HEK293 (cell line): ENCODE data around the gene TXNDC2.

ENCODE experiments used
- CTCF ChIA-PET: fragments of 350-600 bp; formaldehyde crosslinking; extraction: SDS; loops from one replicate; lab custom pipeline; 2021; ENCODE audit warnings: antibody characterized with exemption; lab: Yijun Ruan, JAX
- POLR2A ChIA-PET: fragments of 300-600 bp; formaldehyde crosslinking; extraction: SDS; loops from one replicate; lab custom pipeline; 2020; ENCODE audit warnings: antibody characterized with exemption, inconsistent platforms; lab: Yijun Ruan, JAX
- H3K27ac ChIP-seq: fragments of 200-500 bp; sonication (Bioruptor generic); 2 replicates; pipeline ENCODE4 v1.5.1; 2014; ENCODE audit warnings: low read depth, low read length, control low read depth, inconsistent platforms; ENCODE audit errors: extremely low read depth
- H3K36me3 ChIP-seq, 2 experiments: fragments of 200-500 bp in 1 of 2; sonication (Bioruptor generic) in 1 of 2; 1 replicate in 1 of 2; 2 replicates in 1 of 2; pipeline ENCODE4 v1.5.1; 2014 to 2017; ENCODE audit warnings: inconsistent platforms in 2 of 2, low read length in 2 of 2; ENCODE audit not compliant: control insufficient read depth in 2 of 2, insufficient read depth in 1 of 2
- H3K4me1 ChIP-seq: fragments of 200-500 bp; sonication (Bioruptor generic); 2 replicates; pipeline ENCODE4 v1.5.1; 2014; ENCODE audit warnings: mild to moderate bottlenecking, low read length, inconsistent platforms; ENCODE audit not compliant: control insufficient read depth, insufficient read depth
- H3K4me3 ChIP-seq: 2 replicates; pipeline ENCODE4 v1.5.1; 2011; ENCODE audit warnings: low read depth, mild to moderate bottlenecking, control low read depth, low read length, moderate library complexity
- H3K9me3 ChIP-seq: fragments of 200-500 bp; sonication (Bioruptor generic); 2 replicates; pipeline ENCODE4 v1.5.1; 2014; ENCODE audit warnings: low read depth, low read length, inconsistent platforms; ENCODE audit not compliant: control insufficient read depth, insufficient read depth
- EGR2 ChIP-seq: fragments of 450-650 bp; formaldehyde crosslinking; IDR thresholded peaks from 2 replicates; pipeline ENCODE4 v1.5.1; 2016; ENCODE audit warnings: low read depth, missing biosample characterization, missing genetic modification characterization
- GLIS2 ChIP-seq: fragments of 450-650 bp; formaldehyde crosslinking; IDR thresholded peaks from 2 replicates; pipeline ENCODE4 v1.5.1; 2016; ENCODE audit warnings: missing biosample characterization, missing genetic modification characterization
- KLF7 ChIP-seq: fragments of 450-650 bp; formaldehyde crosslinking; IDR thresholded peaks from 2 replicates; pipeline ENCODE4 v1.5.1; 2016; ENCODE audit warnings: missing biosample characterization, missing genetic modification characterization, borderline replicate concordance
- KLF8 ChIP-seq: fragments of 450-650 bp; formaldehyde crosslinking; IDR thresholded peaks from 2 replicates; pipeline ENCODE4 v1.5.1; 2016; ENCODE audit warnings: missing biosample characterization, missing genetic modification characterization
- KLF9 ChIP-seq: fragments of 450-650 bp; formaldehyde crosslinking; IDR thresholded peaks from 2 replicates; pipeline ENCODE4 v1.5.1; 2016; ENCODE audit warnings: missing biosample characterization, missing genetic modification characterization, low read depth
- MYNN ChIP-seq: fragments of 450-650 bp; formaldehyde crosslinking; IDR thresholded peaks from 2 replicates; pipeline ENCODE4 v1.5.1; 2016; ENCODE audit warnings: missing biosample characterization, missing genetic modification characterization, borderline replicate concordance
- PATZ1 ChIP-seq: fragments of 450-650 bp; formaldehyde crosslinking; IDR thresholded peaks from 2 replicates; pipeline ENCODE4 v1.5.1; 2016; ENCODE audit warnings: missing biosample characterization, missing genetic modification characterization
- SP3 ChIP-seq: fragments of 450-650 bp; formaldehyde crosslinking; IDR thresholded peaks from 2 replicates; pipeline ENCODE4 v1.5.1; 2016; ENCODE audit warnings: missing biosample characterization, missing genetic modification characterization
- SP7 ChIP-seq: fragments of 450-650 bp; formaldehyde crosslinking; IDR thresholded peaks from 2 replicates; pipeline ENCODE4 v1.5.1; 2016; ENCODE audit warnings: missing biosample characterization, missing genetic modification characterization
- ZBTB20 ChIP-seq: fragments of 450-650 bp; formaldehyde crosslinking; IDR thresholded peaks from 2 replicates; pipeline ENCODE4 v1.5.1; 2016; ENCODE audit warnings: missing biosample characterization, missing genetic modification characterization
- ZBTB48 ChIP-seq: fragments of 450-650 bp; formaldehyde crosslinking; IDR thresholded peaks from 2 replicates; pipeline ENCODE4 v1.5.1; 2016; ENCODE audit warnings: missing biosample characterization, missing genetic modification characterization
- ZBTB8A ChIP-seq: fragments of 450-650 bp; formaldehyde crosslinking; IDR thresholded peaks from 2 replicates; pipeline ENCODE4 v1.5.1; 2016; ENCODE audit warnings: missing biosample characterization, missing genetic modification characterization
- ZEB2 ChIP-seq: fragments of 450-650 bp; formaldehyde crosslinking; IDR thresholded peaks from 2 replicates; pipeline ENCODE4 v1.5.1; 2016; ENCODE audit warnings: missing biosample characterization, missing genetic modification characterization
- ZFHX2 ChIP-seq: fragments of 450-650 bp; formaldehyde crosslinking; conservative IDR thresholded peaks from 2 replicates; pipeline ENCODE4 v1.5.1; 2016; ENCODE audit warnings: missing biosample characterization, missing genetic modification characterization
- ZFP37 ChIP-seq: fragments of 450-650 bp; formaldehyde crosslinking; IDR thresholded peaks from 2 replicates; pipeline ENCODE4 v1.5.1; 2016; ENCODE audit warnings: missing biosample characterization, missing genetic modification characterization
- ZNF248 ChIP-seq: fragments of 450-650 bp; formaldehyde crosslinking; IDR thresholded peaks from 2 replicates; pipeline ENCODE4 v1.5.1; 2017; ENCODE audit warnings: missing biosample characterization, missing genetic modification characterization
- ZNF423 ChIP-seq: fragments of 450-650 bp; formaldehyde crosslinking; IDR thresholded peaks from 2 replicates; pipeline ENCODE4 v1.5.1; 2016; ENCODE audit warnings: missing biosample characterization, missing genetic modification characterization
- ZNF48 ChIP-seq: fragments of 450-650 bp; formaldehyde crosslinking; IDR thresholded peaks from 2 replicates; pipeline ENCODE4 v1.5.1; 2016; ENCODE audit warnings: missing biosample characterization, missing genetic modification characterization
- ZNF555 ChIP-seq: fragments of 450-650 bp; formaldehyde crosslinking; conservative IDR thresholded peaks from 2 replicates; pipeline ENCODE4 v1.5.1; 2017; ENCODE audit warnings: missing biosample characterization, mild to moderate bottlenecking, missing genetic modification characterization, inconsistent platforms
- ZNF558 ChIP-seq: fragments of 450-650 bp; formaldehyde crosslinking; IDR thresholded peaks from 2 replicates; pipeline ENCODE4 v1.5.1; 2016; ENCODE audit warnings: missing biosample characterization, missing genetic modification characterization
- ZNF561 ChIP-seq: fragments of 450-650 bp; IDR thresholded peaks from 2 replicates; pipeline ENCODE4 v1.5.1; 2018; ENCODE audit warnings: missing biosample characterization, missing genetic modification characterization, borderline replicate concordance
- ZNF629 ChIP-seq: fragments of 450-650 bp; formaldehyde crosslinking; IDR thresholded peaks from 2 replicates; pipeline ENCODE4 v1.5.1; 2017; ENCODE audit warnings: missing biosample characterization, missing genetic modification characterization
- ZNF660 ChIP-seq: fragments of 450-650 bp; IDR thresholded peaks from 2 replicates; pipeline ENCODE4 v1.5.1; 2018; ENCODE audit warnings: missing biosample characterization, mild to moderate bottlenecking, missing genetic modification characterization
- ZNF664 ChIP-seq: fragments of 450-650 bp; formaldehyde crosslinking; IDR thresholded peaks from 2 replicates; pipeline ENCODE4 v1.5.1; 2016; ENCODE audit warnings: missing biosample characterization, missing genetic modification characterization
- ZNF670 ChIP-seq: fragments of 450-650 bp; formaldehyde crosslinking; IDR thresholded peaks from 2 replicates; pipeline ENCODE4 v1.5.1; 2016; ENCODE audit warnings: missing biosample characterization, missing genetic modification characterization, low read depth
- ZNF843 ChIP-seq: fragments of 450-650 bp; formaldehyde crosslinking; IDR thresholded peaks from 2 replicates; pipeline ENCODE4 v1.5.1; 2016; ENCODE audit warnings: missing biosample characterization, missing genetic modification characterization
- TF ChIP-seq, protein P1 (sequence below): fragments of 450-650 bp; formaldehyde crosslinking; IDR thresholded peaks from 2 replicates; pipeline ENCODE4 v1.5.1; 2017; ENCODE audit warnings: missing biosample characterization, missing genetic modification characterization
- TF ChIP-seq, protein P2 (sequence below): fragments of 450-650 bp; formaldehyde crosslinking; IDR thresholded peaks from 2 replicates; pipeline ENCODE4 v1.5.1; 2017; ENCODE audit warnings: missing biosample characterization, missing genetic modification characterization
- TF ChIP-seq, protein P3 (sequence below): fragments of 450-650 bp; formaldehyde crosslinking; optimal IDR thresholded peaks from 2 replicates; pipeline ENCODE3; 2016; ENCODE audit warnings: missing biosample characterization, mild to moderate bottlenecking, missing genetic modification characterization

TXNDC2 gene

DNA sequence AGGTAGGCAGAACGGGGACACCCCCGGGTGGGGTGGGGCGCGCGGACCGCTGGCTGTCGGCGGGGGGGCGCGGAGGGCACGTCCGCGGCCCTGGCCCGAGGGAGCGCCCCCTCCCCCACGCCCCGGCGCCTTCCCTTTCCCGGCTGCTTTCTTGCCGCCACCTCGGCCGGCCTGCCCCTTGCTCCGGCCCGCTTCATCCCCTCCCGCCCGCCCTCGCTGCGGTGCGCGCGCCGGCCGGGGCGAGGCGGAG is 28.5 kb downstream of the TXNDC2 start:
- POLR2A ChIA-PET = interaction anchor here (0.5 to 2.7 kb wide), 8 partner anchors 9 to 206 kb away, joined by 3 to 22 read pairs (median 6); partner anchors contain the start of gene RAB31
- CTCF ChIA-PET = no interaction called here

DNA sequence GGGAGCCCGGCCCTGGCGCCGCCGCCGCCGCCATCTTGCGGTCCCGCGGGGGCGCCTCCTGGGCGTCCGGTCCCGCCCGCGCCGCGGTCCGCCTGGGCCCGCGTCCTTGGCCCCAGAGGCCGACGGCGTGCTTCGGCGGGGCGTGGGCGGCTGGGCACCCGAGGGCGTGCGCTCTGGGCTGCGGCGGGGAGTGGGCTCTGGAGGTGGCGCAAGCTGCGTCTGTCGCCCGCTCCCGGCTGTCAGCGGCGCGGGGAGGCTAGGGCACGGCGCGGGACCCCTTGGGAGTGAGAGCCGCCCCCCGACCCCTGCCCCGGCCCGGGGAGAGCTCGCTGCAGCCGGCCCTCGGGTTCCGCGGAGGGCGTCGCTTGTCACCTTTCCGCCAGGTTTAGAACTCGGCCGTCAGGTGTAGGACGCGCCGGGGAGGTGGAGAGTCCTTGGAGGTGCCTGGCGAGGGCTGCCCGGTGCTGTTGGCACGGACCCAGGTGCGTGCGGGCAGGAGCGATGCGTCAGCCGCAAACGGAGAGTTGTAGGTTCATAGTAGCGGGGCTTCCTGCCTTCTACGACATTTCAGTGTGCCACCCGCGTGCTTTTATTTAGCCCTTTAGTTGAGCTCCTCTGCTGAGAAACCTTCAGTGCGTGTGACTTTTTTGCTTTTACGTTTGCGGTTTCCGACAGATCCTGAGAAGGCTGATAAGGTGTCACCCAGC is 29.0 kb downstream of the TXNDC2 start:
- Histone ChIP-seq H3K36me3 (no peaks in the 10 kb centered on the region), H3K4me3 (peak overlapping the region; percentile 86), H3K4me1 (peaks cover 21% of the 10 kb centered on the region), H3K9me3 (no peaks in the 10 kb centered on the region), H3K27ac (peak overlapping the region; percentile 96)
- ChIA-PET POLR2A (interaction anchor here (0.9 to 2.7 kb wide), 6 partner anchors 9 to 207 kb away, joined by 3 to 22 read pairs (median 4); partner anchors contain the start of gene RAB31), CTCF (interaction anchor here (0.7 kb wide), 3 partner anchors 12 to 36 kb away, joined by 3 to 4 read pairs (median 3); no protein-coding TSS in a partner anchor)
- peak; percentile 73; the same call in 1 of the 2 replicates for TF ChIP-seq ZBTB8A (tag by site-specific recombination)
- TF ChIP-seq SP7 (tag by site-specific recombination) = peak; percentile 56
- peak; percentile 61; the same call in 1 of the 2 replicates for TF ChIP-seq ZBTB20 (tag by site-specific recombination)
- TF ChIP-seq ZNF561 (tag by site-specific recombination) = 0 out of 2 replicates have a peak, but pooled peaks have one; percentile 22
- 0 out of 2 replicates have a peak, but pooled peaks have one; percentile 9 for TF ChIP-seq ZNF664
- TF ChIP-seq ZBTB48 = peak; percentile 55; the same call in 1 of the 2 replicates
- TF ChIP-seq, protein P1, sequence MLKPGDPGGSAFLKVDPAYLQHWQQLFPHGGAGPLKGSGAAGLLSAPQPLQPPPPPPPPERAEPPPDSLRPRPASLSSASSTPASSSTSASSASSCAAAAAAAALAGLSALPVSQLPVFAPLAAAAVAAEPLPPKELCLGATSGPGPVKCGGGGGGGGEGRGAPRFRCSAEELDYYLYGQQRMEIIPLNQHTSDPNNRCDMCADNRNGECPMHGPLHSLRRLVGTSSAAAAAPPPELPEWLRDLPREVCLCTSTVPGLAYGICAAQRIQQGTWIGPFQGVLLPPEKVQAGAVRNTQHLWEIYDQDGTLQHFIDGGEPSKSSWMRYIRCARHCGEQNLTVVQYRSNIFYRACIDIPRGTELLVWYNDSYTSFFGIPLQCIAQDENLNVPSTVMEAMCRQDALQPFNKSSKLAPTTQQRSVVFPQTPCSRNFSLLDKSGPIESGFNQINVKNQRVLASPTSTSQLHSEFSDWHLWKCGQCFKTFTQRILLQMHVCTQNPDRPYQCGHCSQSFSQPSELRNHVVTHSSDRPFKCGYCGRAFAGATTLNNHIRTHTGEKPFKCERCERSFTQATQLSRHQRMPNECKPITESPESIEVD (tag by site-specific recombination) = peak; percentile 63
- TF ChIP-seq SP3 (tag by site-specific recombination) = peak; percentile 14; the same call in 1 of the 2 replicates
- no peak; the same call in 1 of the 2 replicates for TF ChIP-seq ZNF660 (tag by site-specific recombination)
- TF ChIP-seq ZNF48 (tag by site-specific recombination) = no peak
- peak; percentile 52; the same call in 1 of the 2 replicates for TF ChIP-seq ZEB2 (tag by site-specific recombination)
- no peak for TF ChIP-seq ZNF423 (tag by site-specific recombination)
- 0 out of 2 replicates have a peak, but pooled peaks have one; percentile 19 for TF ChIP-seq KLF9 (tag by site-specific recombination)
- peak; percentile 41; the same call in 1 of the 2 replicates for TF ChIP-seq ZNF629 (tag by site-specific recombination)
- peak; percentile 88 for TF ChIP-seq GLIS2 (tag by site-specific recombination)
- 0 out of 2 replicates have a peak, but pooled peaks have one; percentile 8 for TF ChIP-seq EGR2 (tag by site-specific recombination)
- peak; percentile 66 for TF ChIP-seq PATZ1
- 0 out of 2 replicates have a peak, but pooled peaks have one; percentile 18 for TF ChIP-seq ZNF843 (tag by site-specific recombination)
- TF ChIP-seq ZFP37 = peak; percentile 72; the same call in 1 of the 2 replicates
- TF ChIP-seq, protein P2, sequence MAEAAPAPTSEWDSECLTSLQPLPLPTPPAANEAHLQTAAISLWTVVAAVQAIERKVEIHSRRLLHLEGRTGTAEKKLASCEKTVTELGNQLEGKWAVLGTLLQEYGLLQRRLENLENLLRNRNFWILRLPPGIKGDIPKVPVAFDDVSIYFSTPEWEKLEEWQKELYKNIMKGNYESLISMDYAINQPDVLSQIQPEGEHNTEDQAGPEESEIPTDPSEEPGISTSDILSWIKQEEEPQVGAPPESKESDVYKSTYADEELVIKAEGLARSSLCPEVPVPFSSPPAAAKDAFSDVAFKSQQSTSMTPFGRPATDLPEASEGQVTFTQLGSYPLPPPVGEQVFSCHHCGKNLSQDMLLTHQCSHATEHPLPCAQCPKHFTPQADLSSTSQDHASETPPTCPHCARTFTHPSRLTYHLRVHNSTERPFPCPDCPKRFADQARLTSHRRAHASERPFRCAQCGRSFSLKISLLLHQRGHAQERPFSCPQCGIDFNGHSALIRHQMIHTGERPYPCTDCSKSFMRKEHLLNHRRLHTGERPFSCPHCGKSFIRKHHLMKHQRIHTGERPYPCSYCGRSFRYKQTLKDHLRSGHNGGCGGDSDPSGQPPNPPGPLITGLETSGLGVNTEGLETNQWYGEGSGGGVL = 0 out of 2 replicates have a peak, but pooled peaks have one; percentile 30
- TF ChIP-seq MYNN (tag by site-specific recombination) = peak; percentile 34; the same call in 1 of the 2 replicates
- no peak for TF ChIP-seq ZNF248
- TF ChIP-seq, protein P3, sequence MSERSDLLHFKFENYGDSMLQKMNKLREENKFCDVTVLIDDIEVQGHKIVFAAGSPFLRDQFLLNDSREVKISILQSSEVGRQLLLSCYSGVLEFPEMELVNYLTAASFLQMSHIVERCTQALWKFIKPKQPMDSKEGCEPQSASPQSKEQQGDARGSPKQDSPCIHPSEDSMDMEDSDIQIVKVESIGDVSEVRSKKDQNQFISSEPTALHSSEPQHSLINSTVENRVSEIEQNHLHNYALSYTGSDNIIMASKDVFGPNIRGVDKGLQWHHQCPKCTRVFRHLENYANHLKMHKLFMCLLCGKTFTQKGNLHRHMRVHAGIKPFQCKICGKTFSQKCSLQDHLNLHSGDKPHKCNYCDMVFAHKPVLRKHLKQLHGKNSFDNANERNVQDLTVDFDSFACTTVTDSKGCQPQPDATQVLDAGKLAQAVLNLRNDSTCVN (tag by site-specific recombination) = peak; percentile 31
- 0 out of 2 replicates have a peak, but pooled peaks have one; percentile 32 for TF ChIP-seq KLF8 (tag by site-specific recombination)

More for the DNA sequence above, 28.5 kb downstream of the TXNDC2 start:
- no peaks in the 10 kb centered on the region for H3K9me3 ChIP-seq
- H3K4me3 ChIP-seq = peak overlapping the region; percentile 86
- no peak for TF ChIP-seq ZNF558
- 0 out of 2 replicates have a peak, but pooled peaks have one; percentile 2 for TF ChIP-seq ZFHX2 (tag by site-specific recombination)
- TF ChIP-seq KLF7 = no peak
- no peak for TF ChIP-seq ZNF670 (tag by site-specific recombination)
- TF ChIP-seq ZNF555 (tag by site-specific recombination) = no peak
- peaks cover 20% of the 10 kb centered on the region for H3K4me1 ChIP-seq
- no peaks in the 10 kb centered on the region for H3K36me3 ChIP-seq
- peak overlapping the region; percentile 96 for H3K27ac ChIP-seq
